H54 (cell line): ENCODE data around the gene CXCL12.

Experiments used
- DNase-seq: peaks from one replicate; pipeline ENCODE4 v3.0.0; 2011; ENCODE audit warnings: low spot score, mixed read lengths; ENCODE audit not compliant: insufficient read length
- FAIRE-seq: peaks from 3 replicates; lab custom pipeline; 2011; peaks lifted over from hg19 to GRCh38; lab: Jason Lieb, UNC
- POLR2A ChIP-seq: IDR thresholded peaks from 2 replicates; pipeline ENCODE4 v1.6.1; 2011; ENCODE audit warnings: low read depth, mild to moderate bottlenecking, low read length

CXCL12 gene

GRCh38 chr10:44385026-44385695 is at the start of gene CXCL12:
TSS of gene CXCL12 (minus strand) at chr10:44385097. CDS start at chr10:44385005, 92 bp downstream.
- no peak for FAIRE-seq
- DNase-seq: no peak
- no peak for TF ChIP-seq POLR2A

- DNase-seq (no peak), FAIRE-seq (no peak)
- no peak for TF ChIP-seq POLR2A
These were observed 42.6 kb upstream of the CXCL12 start for GRCh38 chr10:44427479-44427878.

- TF ChIP-seq POLR2A: no peak
- DNase-seq (no peak), FAIRE-seq (no peak)
These were observed 42.1 kb upstream of the CXCL12 start for GRCh38 chr10:44427037-44427436.

GRCh38 chr10:44426247-44427034 is 41.5 kb upstream of the CXCL12 start:
- DNase-seq (no peak), FAIRE-seq (no peak)
- TF ChIP-seq POLR2A: no peak

- no peak for DNase-seq
- TF ChIP-seq POLR2A: no peak
- FAIRE-seq: no peak
These were observed 40.6 kb upstream of the CXCL12 start for GRCh38 chr10:44425466-44425865.

- DNase-seq: no peak
- TF ChIP-seq POLR2A: no peak
- FAIRE-seq: no peak
These were observed 40.1 kb upstream of the CXCL12 start for GRCh38 chr10:44424957-44425356.

- FAIRE-seq: no peak
- no peak for TF ChIP-seq POLR2A
- no peak for DNase-seq
These were observed 39.4 kb upstream of the CXCL12 start for GRCh38 chr10:44424298-44424697.

- no peak for FAIRE-seq
- no peak for DNase-seq
- no peak for TF ChIP-seq POLR2A
These were observed 37.7 kb upstream of the CXCL12 start for GRCh38 chr10:44422570-44423101.

GRCh38 chr10:44422153-44422552 is 37.3 kb upstream of the CXCL12 start:
- no peak for TF ChIP-seq POLR2A
- DNase-seq (no peak), FAIRE-seq (no peak)

GRCh38 chr10:44419790-44420549 is 35.1 kb upstream of the CXCL12 start:
- TF ChIP-seq POLR2A: no peak
- DNase-seq (no peak), FAIRE-seq (no peak)

GRCh38 chr10:44418637-44419036 is 33.7 kb upstream of the CXCL12 start:
- FAIRE-seq (no peak), DNase-seq (no peak)
- no peak for TF ChIP-seq POLR2A

GRCh38 chr10:44417761-44418160 is 32.9 kb upstream of the CXCL12 start:
- FAIRE-seq (no peak), DNase-seq (no peak)
- TF ChIP-seq POLR2A: no peak

- TF ChIP-seq POLR2A: no peak
- FAIRE-seq: no peak
- no peak for DNase-seq
These were observed 32.0 kb upstream of the CXCL12 start for GRCh38 chr10:44416936-44417335.
